A549 treated with GW870086 at 1 μM for 4 hours (cell line): Measurements from ENCODE around the gene NOL7. TPM values are rescaled to one million over a fixed set of nuclear protein-coding genes. Genes with fewer than 3 reads are reported as not detected.

ENCODE experiments used
- total RNA-seq: library from RNA; stranded (reverse); fragments of 200-300 nt; extraction: Qiagen RNA extraction; gene quantifications from 5 replicates; pipeline ENCODE4 v1.2.3, GENCODE V29; 2022; ENCODE audit warnings: low read depth

The NOL7 gene
- 67.0 to 84.3 TPM (median 72.5 TPM) in 5 replicates for total RNA-seq

GRCh38 chr6:13614926-13615791, at the start of gene NOL7:
TSS of gene NOL7 (plus strand) at chr6:13615335. CDS start at chr6:13615359, 24 bp downstream.

GRCh38 chr6:13574571-13575376, 40.4 kb upstream of the NOL7 start, which contains the start of gene SIRT5:
TSS of gene SIRT5 (plus strand) at chr6:13574601. CDS start at chr6:13584111, 9,510 bp downstream.

Other genes starting within 250 kb of the NOL7 start
- 1.6 to 1.9 TPM (median 1.8 TPM) in 5 replicates for gene GFOD1, start 127.7 kb upstream of the NOL7 start, total RNA-seq
- gene SIRT5, start 40.7 kb upstream of the NOL7 start, total RNA-seq: 3.1 to 3.9 TPM (median 3.7 TPM) in 5 replicates
- 10.9 to 14.1 TPM (median 13.5 TPM) in 5 replicates for gene RANBP9, start 96.5 kb downstream of the NOL7 start, total RNA-seq
- 9.8 to 16.2 TPM (median 14.1 TPM) in 5 replicates for gene MCUR1, start 199.2 kb downstream of the NOL7 start, total RNA-seq